COLO829 (cell line): ENCODE results near the gene SNX25.

Experiments used
- DNase-seq: peaks from one replicate; pipeline ENCODE4 v3.0.0; 2012; ENCODE audit warnings: low spot score

Gene SNX25

DNA sequence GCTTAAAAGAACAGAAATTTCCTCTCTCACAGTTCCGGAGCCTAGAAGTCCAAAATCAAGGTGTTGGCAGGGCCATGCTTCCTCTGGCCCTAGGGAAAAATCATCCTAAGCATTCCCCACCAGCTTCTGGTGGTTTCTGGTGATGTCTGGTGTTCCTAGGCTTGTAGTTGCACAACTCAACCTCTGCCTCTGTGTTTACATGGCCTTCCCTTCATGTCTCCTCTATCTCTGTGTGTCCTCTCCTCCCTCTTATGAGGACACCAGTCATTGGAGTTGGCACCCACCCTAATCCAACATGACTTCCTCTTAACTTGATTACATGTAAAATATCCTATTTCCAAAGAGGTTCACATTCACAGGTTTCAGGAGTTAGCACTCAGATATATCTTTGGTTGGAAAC, 170.9 kb downstream of the SNX25 start:
- no peak for DNase-seq

DNA sequence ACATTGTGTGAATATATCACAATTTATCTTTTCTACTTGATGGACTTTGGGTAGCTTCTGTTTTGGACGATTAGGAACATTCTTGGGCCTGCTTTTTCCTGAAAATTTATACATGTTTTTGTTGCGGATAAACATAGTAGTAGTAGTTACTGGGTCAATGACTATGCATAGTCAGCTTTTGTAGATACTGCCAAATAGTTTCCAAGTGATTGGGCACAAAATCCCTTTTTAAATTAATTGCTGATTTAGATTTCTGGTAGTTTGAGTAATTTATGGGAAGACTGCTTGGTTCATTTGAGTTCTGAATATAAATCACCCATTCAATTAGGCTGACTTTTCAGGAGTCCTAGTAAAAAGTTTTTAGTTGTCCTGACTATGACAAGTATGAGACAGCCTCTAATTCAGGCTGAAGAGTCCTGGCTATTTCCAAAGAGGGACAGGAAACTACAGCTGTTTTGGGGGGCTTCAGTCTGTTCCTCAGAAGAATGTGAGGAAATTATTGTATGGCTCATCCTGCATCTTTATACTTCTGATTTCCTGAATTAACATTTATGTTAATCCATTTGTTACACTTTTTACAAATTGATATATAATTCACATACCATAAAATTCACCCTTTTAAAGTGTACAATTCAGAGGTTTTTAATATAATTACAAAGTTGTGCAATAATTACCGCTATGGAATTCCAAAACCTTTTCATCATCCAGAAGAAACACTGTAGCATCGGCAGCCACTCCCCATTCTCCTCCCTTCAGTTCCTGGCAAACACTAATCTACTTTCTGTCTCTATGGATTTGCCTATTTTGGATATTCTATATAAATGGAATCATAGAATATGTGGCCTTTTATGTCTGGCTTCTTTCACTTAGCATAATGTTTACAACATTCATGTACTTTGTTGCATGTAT, 172.1 kb downstream of the SNX25 start:
- no peak for DNase-seq

DNA sequence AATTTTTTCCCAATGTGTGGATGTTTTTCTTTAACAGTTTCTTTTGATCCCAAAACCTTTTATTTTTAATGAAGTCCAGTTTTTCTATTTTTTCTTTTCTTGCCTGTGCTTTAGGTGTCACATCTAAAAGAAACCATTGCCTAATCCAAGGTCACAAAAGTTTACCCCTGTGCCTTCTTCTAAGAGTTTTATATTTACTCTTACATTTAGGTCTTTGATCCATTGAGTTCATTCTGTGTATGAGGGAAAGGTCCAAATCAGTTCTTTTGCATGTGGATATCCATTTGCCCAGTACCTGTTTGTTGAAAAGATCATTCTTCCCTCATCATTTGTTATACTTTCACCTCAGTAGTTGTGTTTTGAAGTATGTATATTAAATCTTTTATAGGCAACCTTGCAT, 173.4 kb downstream of the SNX25 start:
- DNase-seq = no peak

DNA sequence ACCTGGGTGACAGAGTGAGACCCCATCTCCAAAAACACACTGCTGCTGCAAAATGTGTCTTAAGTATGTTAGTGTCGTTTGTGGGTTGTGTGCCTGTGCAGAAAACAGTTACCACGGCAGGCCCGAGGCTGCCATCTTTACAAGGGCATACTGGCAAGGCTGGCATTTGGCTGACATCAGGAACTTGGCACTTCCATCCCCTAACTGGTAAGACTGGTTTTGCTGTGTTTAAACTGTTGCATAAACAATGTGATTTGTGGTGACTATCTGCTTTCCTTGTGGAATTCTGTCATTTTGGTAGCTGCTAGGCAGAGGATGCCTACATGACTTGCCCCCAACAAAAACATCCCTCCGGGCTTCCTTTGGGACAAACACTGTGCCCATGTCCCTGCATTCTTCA, 174.1 kb downstream of the SNX25 start:
- DNase-seq = no peak

DNA sequence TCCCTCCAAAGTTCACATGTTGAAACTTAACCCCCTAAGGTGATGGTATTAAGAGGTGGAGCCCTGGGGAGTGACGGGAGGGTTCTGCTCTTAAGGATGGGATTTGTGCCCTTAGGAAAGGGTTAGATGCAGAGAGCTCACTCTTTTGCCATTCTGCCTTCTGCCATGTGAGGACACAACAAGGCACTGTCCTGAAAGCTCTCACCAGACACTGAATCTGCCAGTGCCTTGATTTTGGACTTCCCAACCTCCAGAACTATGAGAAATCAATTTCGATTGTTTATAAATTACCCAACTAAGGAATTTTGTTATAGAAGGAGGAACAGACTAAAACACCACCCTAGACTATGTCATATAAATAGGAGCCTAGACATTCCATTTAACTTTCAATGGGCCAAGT, 174.7 kb downstream of the SNX25 start:
- no peak for DNase-seq

DNA sequence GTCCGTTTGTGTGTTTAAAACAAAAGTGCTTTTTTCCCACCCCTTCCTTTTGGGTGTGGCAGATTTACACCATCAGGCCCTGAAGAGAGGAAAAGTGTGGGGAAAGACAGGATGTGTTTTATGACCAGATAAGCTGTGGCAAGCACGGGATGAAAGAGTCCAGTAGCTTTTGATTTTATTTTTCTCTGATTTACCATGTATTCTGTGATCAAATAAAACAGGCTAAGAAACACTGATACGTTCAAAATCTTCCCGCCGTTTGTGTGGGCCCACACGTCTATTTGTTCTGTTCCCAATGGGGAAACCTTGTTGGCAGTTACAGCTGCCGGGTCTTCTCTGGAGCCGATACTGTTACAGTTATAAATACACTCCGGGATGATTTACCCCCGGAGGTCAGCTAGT, 175.5 kb downstream of the SNX25 start:
- DNase-seq = no peak

DNA sequence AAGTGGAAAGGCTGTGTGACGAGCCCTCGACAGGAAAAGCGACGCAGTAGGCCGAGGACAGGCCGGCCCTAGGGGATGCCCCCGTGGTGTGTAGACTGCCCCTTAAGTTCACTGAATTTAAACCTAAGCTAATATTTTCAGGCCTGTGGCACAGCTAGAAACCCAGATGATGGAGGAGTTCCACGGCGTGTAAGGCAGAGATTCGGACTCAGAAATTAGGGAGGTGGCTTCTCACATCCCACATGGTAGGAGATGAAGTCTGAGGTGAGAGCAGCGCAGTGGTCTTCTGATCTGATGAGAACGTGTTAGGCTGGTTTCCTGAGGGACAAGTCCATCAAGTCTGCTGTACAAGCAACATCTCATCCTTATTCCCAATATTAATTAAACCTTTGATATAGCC, 178.6 kb downstream of the SNX25 start:
- no peak for DNase-seq

DNA sequence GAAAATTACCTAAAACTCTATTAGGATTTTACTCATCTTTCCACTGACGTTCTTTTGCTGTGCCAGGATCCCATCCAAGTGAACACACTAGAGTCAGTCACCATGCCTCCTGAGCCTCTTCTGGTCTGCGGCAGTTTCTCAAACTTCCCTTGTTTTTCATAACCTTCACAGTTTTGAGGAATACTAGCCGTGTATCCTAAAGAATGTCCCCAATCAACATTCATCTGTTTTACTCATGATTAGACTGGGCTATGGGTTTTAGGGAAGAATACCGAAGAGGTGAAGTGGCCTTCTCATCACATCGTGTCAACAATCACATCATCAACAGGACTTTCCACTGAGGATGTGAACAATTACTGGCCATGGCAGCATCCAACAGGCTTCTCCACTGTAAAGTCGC, 181.5 kb downstream of the SNX25 start:
- DNase-seq = no peak

DNA sequence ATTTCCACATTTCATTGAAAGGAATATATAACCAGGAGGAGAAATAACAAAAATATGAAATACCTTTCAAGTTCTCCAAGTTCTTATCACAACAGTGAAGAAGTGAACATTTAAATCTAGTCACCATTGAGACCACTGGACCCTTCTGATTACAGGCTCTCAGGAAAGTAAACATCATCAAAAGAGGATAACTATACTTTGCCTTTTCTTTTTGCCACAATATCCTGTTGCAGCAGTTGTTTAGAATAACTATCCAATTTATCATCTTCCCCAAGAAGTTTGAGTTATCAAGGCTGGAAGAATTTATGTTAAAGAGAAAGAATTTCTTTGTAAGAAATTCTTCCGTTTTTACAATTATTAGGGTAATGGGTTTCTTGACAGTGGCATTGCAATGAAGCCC, 182.8 kb downstream of the SNX25 start:
- no peak for DNase-seq

DNA sequence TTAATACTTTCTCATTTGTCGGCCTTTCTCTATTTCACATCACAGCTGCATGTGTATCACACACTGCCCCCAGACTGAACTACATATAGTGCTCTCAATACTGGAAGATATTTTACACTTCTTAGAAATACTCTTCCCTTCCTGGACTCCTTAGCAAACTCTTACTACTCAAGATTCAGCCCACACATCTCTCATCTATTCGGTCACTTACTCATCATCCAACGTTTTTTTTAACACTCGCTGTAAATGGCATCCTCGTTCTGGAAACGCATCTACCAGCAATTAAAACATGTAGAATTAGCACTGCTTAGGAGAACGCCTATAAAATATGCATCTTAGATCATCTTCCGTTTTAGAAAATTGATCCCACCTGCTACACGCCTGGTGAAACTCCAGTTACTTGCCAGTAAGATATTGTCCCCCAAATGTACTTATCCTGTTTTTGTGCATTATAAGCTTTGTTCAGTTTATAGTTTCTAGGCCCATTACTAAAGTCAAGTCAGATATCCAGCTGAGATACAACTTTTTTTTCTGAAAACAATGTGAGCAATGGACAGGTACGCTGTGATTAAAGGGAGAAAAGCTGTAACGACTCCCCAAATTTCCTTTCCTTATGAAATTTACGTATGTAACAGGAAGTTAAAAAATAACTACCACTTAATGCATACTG, 185.3 kb downstream of the SNX25 start:
- DNase-seq = no peak

DNA sequence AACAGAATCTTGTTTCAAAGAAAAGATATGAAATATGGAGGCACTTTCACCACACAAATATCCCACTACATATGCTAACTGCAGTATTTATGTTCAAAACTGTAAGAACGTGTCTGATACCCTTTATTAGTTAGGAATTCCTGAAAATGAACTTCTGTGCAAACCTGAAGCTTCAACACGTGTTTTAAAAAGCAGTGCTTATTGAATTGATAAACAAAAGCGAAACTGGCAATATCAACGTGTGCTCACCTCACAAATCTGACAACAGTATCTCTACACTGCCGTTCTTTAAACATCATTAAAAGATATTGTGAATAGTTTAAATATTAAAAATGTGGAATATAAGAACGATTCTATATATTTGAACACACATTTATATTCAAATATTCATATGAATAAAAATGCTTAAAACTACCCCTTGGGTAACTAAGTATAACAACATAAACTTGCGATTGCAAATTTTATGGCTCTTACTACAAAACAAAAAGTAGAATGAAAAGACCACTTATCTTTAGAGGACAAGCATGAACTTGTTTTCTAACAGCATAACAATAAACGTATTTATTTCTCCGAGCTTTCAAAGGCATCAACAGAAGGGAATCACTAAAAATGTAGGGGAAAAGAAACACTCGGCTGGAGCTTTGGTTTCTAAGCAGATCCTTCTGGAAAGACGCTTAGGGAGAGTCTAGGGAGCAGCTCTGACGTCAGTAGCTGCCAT, 186.0 kb downstream of the SNX25 start, which contains the start of gene LRP2BP:
Gene LRP2BP (minus strand): TSS at position 687 of the 718 bp plus-strand sequence. CDS start 17,738 bp downstream, outside the sequence.
- DNase-seq = peak; percentile 85

DNA sequence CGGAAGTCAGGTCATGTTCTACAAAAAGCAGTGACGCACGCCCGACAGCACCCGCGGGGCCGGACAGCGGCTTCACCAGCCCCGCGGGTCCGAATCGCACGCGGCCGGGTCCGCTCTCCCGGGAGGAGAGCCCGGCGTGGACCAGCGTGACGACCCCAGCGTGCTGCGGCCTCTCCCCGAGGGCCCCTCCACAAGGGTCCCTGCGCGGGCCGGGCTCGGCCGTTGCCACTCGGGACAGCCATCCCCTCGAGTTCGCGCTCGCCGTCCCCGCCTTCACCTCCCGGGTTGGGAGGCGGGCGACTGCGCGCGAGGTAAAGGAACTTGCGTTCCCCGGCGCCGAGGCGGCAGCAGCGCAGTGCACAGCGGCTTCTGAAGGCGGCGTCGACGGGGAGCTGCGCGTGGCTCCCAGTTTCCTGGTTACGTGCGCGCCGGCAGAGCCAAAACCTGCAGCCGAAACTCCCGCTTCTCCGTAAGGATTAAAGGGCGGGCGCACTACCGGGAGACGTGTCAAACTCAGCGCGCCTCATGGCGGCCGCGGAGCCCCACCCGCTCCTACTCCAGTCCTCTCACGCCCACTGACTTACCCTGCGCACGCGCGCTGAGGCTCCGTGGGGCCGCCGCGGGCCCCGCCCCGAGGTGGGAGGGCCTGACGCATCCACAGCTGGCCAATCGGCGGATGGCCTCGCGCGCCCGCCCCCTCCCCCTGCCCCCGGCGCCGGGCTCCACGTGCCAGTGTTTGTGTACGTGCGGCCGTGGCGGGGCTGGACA, 186.7 kb downstream of the SNX25 start:
- DNase-seq = peak; percentile 100

DNA sequence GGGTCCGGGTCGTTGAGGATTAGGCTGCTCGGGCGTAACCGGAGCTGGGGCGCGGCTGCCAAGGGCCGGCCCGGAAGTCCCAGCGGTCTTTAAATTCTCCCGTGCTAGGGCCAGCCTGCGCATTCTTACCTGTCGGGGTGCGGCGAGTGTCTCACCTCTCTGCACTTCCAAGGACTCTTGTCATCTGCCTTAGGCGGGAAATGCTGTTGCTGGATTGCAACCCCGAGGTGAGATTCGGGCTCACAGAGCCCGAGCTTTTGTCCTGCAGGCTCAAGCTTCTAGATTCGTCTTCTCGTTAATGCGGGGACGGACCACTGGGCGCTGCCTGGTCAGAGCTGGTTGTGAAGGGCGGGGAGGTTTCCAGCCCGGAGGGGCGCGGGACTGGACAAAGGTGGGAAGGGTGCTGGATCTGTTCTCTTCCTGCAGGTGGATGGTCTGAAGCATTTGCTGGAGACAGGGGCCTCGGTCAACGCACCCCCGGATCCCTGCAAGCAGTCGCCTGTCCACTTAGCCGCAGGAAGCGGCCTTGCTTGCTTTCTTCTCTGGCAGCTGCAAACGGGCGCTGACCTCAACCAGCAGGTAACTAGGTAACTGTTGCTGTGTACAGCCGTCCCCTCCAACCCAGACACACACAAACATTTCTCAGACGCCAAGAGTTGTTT, 187.5 kb downstream of the SNX25 start, which contains the start of gene ANKRD37:
Gene ANKRD37 (plus strand): TSS at position 118 of the 662 bp plus-strand sequence. CDS start 83 bp downstream, at position 201.
- no peak for DNase-seq

DNA sequence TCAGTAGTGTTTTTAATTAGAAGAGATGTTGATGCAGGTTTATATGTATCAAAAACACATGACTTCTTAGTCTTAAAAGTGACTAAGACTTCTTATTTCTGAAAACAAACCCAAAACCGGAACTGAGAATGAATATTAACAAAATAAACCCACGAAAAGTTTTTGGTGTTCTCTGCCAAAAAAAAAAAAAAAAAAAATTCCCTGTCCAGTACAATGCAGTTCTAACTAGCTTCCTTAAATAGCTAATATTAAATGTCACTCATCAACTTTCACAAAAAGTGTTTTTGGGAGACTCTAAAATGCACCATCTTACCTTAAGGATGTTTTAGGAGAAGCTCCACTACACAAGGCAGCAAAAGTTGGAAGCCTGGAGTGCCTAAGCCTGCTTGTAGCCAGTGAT, 189.2 kb downstream of the SNX25 start:
- DNase-seq = no peak

DNA sequence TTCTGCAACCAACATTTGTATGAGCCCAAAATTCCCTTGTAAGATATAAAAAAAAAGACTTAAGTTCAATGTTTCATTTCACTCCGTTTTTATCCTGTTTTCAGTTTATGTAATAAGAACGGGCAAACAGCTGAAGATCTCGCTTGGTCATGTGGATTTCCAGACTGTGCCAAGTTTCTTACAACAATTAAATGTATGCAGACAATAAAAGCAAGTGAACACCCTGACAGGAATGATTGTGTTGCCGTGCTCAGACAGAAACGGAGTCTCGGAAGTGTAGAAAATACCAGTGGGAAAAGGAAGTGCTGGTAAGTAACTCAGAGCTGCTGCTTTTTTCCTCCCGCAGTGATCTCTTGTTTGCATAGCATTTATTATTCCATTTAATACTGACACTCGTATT, 190.1 kb downstream of the SNX25 start:
- DNase-seq = no peak

DNA sequence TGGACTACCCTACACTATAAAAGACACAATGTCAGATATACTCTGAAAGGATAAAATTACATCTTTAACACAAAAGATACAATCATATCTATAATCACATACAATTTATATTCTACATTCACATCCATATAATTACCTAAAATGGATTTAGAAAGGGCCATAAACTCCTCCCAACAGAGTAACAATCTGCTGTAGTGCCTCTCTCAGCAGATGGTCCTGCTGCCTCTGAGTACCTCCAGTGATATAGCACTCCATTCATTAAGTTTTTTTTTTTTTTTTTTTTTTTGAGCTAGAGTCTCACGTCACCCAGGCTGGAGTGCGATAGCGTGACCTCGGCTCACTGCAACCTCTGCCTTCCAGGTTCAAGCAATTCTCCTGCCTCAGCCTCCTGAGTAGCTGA, 194.6 kb downstream of the SNX25 start:
- no peak for DNase-seq

DNA sequence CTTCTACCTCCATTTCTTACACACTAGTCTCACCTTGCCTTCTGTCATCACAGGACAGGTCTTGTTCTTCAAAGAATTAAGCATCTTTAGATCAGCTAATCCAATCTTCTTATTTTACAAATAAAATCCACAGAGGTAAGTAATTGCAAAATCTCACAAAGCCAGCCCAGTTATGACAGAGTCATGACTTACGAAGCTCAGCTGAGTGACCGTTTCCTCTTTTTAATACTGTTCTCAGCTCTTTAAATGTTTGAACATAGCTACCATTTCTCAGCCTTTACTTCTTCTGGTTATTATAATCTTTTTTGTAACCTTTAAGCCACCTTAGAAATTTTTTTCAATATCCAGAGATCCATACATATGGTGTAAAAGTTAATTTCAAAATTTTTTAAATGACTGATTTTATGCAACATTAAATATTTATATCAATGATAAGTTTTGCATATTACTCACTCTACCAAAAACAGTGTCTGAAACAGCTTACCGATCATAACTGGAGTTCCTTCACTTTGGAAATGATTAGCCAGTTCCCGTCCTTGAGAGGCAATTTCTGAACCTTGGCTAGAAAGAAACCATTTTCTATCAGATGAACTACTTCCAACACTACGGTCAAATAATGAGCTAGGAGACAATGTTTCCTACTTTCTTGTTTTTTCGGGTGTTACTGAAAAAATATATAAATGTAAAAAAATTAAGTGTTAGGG, 196.1 kb downstream of the SNX25 start:
- no peak for DNase-seq

DNA sequence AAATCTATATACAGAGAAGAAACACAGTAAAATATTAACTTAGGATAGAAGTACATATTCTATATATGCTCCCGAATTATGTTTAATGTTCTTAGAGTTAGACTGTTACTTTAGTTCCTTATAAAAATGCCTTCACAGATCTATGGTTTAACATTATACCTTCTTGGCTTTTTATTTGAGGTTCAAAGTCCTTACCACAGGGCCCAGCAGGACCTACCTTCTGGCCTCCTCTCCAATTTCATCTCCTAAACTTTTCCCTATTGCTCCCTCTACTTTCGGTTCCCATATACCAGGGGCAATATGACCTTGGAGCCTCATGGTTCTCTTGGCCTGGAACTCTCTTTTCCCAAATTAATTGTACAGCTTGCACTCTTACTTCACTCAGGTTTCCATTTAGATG, 199.0 kb downstream of the SNX25 start:
- no peak for DNase-seq

DNA sequence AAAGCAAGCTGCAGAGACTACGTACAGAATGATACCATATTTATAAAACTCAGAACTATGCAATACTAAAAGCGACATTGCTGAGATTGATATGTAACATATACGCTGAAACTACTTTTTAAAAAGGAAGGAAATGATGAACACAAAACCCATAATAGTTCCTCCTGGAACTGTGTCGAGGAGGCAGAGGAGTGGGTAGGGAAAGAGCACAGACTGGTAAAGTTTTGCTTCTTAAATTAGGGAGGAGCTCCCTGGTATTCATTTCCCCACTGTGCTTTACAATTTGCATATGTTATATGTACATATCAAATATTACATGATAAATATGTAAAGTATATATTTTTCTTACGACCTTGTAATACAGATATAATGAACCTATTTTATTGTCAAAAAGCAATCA, 202.5 kb downstream of the SNX25 start:
- no peak for DNase-seq

DNA sequence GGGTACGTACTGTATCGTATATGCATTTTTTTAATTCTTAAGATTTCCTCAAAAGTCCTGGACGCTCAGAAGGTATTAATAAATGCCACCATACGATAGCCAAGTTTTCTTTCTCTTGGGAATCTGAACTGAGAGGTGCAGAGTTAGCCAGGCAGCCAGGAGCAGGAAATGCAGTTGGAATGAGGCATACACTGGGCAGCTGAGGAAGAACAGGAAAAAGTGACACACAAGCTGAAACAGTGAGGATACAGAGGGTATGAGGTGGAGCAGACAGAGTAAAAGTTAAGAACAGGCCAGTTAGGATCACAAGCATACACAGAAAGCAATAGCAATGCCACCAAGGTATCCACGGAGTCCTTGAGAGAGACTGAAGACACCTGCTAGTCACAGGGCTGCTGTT, 203.0 kb downstream of the SNX25 start:
- DNase-seq = no peak
